Choroid plexus epithelial cell (primary cell): ENCODE results near the gene CHPF.

Experiments used
- DNase-seq: peaks from one replicate; pipeline ENCODE4 v3.0.0-alpha.2; 2010; ENCODE audit warnings: low read depth
- H3K4me3 ChIP-seq: 2 replicates; pipeline ENCODE4 v1.5.1; 2011; ENCODE audit warnings: low read depth, mild to moderate bottlenecking, control low read depth, low read length, moderate library complexity
- CTCF ChIP-seq: conservative IDR thresholded peaks from 2 replicates; pipeline ENCODE4 v1.5.1; 2011; ENCODE audit warnings: low read depth, mild to moderate bottlenecking, control low read depth, inconsistent platforms, low read length, moderate library complexity

CHPF gene

GRCh38 chr2:219567131-219567530 is 23.5 kb upstream of the CHPF start:
- no peak for TF ChIP-seq CTCF
- no peak for DNase-seq
- H3K4me3 ChIP-seq = no peak overlapping the region

GRCh38 chr2:219566640-219567039 is 23.0 kb upstream of the CHPF start:
- no peak for TF ChIP-seq CTCF

GRCh38 chr2:219565130-219566080 is 21.8 kb upstream of the CHPF start:
- no peak for TF ChIP-seq CTCF
- no peak overlapping the region for H3K4me3 ChIP-seq
- no peak for DNase-seq

More at GRCh38 chr2:219566640-219567039, 23.0 kb upstream of the CHPF start:
- DNase-seq = no peak
- no peak overlapping the region for H3K4me3 ChIP-seq

- H3K4me3 ChIP-seq = no peak overlapping the region
- no peak for DNase-seq
- TF ChIP-seq CTCF = no peak
Observed at GRCh38 chr2:219563271-219563928, 19.8 kb upstream of the CHPF start.

- DNase-seq = no peak
- no peak for TF ChIP-seq CTCF
- H3K4me3 ChIP-seq = no peak overlapping the region
Observed at GRCh38 chr2:219562049-219563020, 18.7 kb upstream of the CHPF start.

GRCh38 chr2:219561179-219562048 is 17.8 kb upstream of the CHPF start:
- no peak for DNase-seq
- H3K4me3 ChIP-seq = no peak overlapping the region

More at GRCh38 chr2:219561179-219562048, 17.8 kb upstream of the CHPF start:
- TF ChIP-seq CTCF = no peak
